ENCODE data around the gene PSMD10.

The PSMD10 gene, protein sequence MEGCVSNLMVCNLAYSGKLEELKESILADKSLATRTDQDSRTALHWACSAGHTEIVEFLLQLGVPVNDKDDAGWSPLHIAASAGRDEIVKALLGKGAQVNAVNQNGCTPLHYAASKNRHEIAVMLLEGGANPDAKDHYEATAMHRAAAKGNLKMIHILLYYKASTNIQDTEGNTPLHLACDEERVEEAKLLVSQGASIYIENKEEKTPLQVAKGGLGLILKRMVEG

GRCh38 chrX:108091264-108091877, at the start of gene PSMD10, which contains the start of gene ATG4A:
Gene PSMD10 (minus strand): TSS chrX:108091542. CDS start chrX:108091520, 22 bp downstream.
Gene ATG4A (plus strand): TSS chrX:108091778. CDS start chrX:108091827, 49 bp downstream.
- peak; percentile 78 to 89 (median 84) for DNase-seq

DNA sequence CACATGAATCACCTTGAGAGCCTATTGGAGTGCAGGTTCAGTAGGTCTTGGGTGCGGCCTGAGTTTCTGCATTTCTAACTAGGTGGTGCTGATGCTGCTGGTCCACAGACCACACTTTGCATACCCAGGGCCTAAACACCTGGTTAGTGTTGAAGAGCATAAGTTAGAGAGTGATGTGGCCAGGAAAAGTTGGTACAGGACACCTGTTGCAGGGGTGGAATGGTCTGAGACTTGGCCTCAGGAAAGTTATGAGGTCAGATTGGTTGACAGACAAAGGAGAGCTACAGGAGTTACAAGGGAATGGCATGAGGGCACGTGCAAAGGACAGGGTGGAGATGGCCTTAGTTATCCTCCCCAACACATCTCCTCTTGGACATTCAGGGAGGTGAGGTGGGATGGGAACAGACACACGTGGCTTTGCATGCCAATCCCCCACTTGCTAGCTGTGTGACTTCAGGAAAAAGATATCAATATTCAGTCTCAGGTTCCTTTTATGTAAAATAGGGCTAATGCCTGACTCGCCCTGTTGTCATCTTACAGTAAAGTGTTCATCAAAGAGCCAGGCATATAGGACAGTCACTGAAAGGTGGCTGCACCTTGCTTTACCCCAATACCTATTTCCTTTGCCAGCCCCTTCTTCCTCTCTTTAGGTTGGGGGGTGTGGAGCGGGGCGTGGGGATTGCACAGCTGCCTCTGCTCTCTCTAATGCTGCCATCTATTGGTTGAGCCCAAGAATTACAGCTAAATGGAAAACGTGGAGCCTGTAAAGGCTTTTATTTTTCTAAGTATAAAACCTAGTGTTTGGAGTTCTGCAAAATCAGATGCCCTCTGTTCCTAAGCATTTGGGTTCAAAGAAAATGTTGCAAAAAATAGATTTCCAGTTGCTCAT, 47.7 kb upstream of the PSMD10 start:
- DNase-seq = peak in 2 of 6 experiments; percentile 1 to 2

- DNase-seq = no peak
Observed at GRCh38 chrX:108134724-108135123, 43.4 kb upstream of the PSMD10 start.

- DNase-seq = no peak
Observed at GRCh38 chrX:108132876-108133275, 41.5 kb upstream of the PSMD10 start.

DNA sequence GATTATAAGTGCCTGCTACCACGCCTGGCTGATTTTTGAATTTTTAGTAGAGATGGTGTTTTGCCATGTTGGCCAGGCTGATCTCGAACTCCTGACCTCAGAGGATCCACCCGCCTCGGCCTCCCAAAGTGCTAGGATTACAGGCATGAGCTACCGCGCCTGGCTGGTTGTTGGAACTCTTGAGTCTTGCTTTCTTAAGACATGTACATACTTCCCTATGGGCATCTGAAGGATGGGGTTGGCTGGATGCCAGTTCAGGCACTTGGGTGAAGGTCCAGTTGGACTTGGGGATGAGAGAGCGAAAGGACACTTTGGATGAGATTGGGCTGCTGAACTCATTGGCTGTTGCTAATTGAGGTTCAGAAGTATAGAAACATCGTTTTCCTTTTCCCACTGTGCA, 40.7 kb upstream of the PSMD10 start:
- DNase-seq = no peak

DNA sequence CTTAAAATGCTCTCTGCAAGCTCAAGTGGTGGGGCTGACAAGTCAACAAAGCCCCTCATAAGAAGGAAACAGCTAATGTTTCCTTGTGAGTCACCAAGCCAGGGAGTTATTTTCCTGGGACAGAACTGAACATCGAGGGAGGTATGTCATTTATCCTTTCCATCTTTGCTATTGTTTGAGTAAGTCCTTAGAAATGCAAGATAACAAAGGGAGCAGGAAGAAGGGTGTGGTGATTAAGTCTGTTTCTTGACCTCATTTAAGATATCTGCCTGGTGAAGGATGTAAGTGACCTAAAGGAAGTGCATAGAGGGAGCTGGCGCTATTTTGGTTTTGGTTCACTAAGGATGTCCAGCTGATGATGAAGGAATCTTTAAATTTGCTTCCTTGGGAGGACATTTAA, 40.1 kb upstream of the PSMD10 start:
- DNase-seq = no peak

- DNase-seq = no peak
Observed at GRCh38 chrX:108130889-108131288, 39.5 kb upstream of the PSMD10 start.

DNA sequence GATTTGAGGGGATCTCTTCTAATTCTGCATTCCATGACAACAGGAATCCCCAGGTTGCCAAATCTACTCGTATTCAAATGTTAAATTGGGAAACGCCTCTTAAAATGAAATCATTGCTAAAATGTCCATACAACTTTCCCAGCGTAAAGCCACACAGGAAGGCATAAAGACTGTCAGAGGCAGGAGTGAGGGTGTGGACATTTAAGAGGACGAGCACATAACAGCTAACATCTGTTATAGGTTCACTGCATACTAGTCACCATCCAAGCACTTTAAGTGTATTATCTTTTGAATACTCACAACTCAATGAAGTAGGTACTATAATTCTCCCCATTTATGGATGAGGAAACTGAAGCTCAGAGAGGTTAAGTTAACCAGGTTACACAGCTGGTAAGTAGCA, 35.8 kb upstream of the PSMD10 start:
- no peak for DNase-seq

DNA sequence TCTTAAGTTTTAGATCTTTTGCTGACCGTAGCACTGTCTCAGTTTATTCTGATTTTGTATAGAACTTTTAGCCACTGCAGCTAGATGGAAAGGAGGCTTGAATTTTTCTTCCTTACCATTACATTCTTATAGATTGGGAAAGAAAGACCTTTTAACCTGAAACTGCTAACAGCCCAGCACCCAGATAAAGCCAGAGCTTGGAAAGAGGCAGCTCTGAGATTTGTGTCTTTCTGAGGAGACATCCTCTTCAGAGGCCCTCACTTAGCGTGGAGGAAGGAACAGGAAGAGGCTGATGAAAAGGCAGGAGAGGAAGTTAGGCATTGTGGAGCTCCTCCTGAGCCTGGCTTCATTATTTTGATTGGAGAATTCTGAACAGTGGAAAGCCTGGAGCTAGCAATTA, 35.3 kb upstream of the PSMD10 start:
- DNase-seq = no peak

DNA sequence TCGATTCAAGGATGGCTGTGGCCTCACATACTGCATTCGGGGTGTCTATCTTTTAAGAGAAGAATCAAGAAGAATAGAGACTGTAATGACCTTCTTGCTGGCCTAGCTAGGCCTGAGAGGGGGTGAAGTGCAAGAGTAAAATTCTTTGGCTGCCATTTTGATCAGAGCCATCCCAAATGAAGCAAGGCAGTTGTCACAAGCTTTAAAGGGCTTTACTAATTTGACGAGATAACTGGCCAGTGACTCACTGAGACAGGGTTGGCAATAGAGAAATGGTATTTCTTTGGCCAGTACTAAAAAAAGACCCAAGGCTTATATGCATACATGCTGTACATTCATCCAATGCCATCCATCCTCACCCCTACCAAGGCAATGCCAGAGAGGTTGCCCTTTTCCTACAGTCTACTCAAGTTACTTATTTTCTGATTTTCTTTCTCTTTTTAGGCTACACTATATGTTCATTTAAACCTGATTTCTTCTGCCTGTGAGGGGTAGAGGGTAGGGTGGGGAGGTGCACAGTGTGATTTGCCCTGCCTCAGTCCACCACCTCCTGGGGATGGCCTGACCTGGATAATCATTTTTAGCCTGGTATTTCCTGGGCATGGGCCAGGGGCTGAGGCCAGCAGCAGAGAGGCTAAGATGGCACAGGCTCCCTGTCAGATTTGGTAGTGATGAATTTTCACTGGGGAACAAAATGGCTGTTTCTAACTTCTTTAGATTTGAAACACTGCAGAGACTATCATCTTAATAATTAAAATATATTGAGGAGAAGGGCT, 32.4 kb upstream of the PSMD10 start:
- no peak for DNase-seq

GRCh38 chrX:108122748-108123147, 31.4 kb upstream of the PSMD10 start:
- no peak for DNase-seq

- DNase-seq = no peak
Observed at GRCh38 chrX:108121291-108121690, 29.9 kb upstream of the PSMD10 start.

GRCh38 chrX:108117988-108118387, 26.6 kb upstream of the PSMD10 start:
- no peak for DNase-seq

DNA sequence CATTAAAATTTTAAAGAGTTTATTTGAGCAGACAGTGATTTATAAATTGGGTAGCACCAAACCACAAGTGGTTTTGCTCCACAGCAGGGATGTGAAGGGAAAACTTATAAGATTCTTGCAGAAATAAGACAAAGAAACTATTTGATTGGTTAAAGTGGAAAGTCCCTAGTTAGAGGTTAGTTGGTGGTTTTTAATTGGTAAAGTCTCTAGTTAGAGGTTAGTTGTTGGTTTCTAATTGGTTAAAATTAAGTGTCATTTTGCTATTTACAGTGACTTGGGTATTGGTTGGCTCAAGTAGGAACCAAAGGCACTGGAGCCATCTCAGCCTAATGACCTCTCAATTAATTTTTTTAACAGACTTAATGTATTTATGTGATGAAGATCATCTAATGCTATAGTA, 23.2 kb upstream of the PSMD10 start:
- no peak for DNase-seq

GRCh38 chrX:108105473-108105872, 14.1 kb upstream of the PSMD10 start:
- DNase-seq = no peak

GRCh38 chrX:108097380-108097779, 6.0 kb upstream of the PSMD10 start:
- no peak for DNase-seq

DNA sequence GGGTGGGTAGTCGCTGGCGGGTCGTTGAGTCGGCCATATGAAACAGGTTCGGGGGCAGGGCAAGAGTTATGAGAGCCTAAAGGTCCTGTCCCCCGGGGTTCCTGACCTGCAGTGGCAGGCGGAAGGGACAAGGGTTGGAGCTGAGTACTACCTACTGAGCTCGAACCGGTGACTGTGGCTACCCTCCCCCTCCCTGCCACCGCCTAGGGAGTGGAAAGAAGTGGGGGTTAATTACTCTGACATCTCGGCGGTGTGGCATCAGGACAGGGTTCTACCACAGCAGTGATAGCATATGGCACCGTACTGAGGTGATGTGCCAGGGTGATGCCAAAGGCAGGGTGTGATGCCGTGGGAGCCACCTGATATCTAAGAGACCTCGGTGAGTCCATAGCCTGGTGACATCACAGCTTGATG, 543 bp upstream of the PSMD10 start:
- peak in 1 of 6 experiments; percentile 13 for DNase-seq

DNA sequence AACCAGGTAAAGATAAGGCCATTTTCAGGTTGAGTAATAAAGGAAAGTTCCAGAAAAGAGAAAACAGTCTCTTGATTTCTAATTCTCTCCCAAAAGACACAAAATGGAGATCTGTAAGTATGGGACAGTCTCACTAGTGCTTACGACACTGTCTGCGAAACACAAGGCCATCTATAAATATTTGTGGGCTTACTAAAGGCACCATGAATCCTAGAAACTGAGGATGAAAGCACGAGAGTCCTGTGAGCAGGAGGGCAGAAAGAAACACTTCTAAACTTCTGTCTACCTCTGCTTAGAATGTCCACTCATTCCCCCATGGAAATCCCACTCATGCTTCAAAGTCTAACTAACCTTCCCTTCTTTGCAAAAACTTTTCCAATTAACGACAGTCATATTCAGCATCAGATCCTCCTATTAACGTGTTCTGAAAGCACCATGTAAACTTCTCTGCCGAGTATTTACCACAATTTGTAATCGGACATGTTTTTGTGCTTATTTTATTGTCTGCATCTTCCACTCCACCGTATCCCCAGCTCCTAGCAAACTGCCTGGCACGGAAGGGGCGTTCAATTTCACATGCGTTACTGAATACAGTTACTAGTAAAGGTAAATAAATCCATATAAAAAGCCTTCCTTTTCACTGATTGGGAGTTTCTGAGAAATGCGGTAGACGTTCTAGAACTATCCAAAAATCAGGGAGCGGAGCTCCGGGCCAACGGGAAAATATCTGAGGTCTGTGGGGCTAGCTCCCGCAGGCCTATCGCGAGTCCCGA, 665 bp downstream of the PSMD10 start:
- no peak for DNase-seq

- DNase-seq = no peak
Observed at GRCh38 chrX:108088511-108088910, 2.8 kb downstream of the PSMD10 start.

DNA sequence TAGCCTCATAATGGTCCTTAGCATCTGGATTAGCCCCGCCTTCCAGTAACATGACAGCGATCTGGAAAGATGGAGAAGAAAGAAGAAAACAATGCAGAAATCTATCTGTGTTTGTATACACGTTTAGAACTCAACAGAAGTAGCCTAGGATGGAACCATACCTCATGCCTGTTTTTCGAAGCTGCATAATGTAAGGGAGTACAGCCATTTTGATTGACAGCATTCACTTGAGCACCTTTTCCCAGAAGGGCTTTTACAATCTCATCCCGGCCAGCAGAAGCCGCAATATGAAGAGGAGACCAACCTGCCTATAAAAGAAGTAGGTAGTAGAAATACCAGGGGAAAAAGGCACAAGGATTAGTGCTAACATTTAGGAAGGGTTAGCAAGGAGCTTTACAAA, 3.5 kb downstream of the PSMD10 start:
- DNase-seq = no peak

GRCh38 chrX:108081110-108081509, 10.2 kb downstream of the PSMD10 start:
- no peak for DNase-seq

DNA sequence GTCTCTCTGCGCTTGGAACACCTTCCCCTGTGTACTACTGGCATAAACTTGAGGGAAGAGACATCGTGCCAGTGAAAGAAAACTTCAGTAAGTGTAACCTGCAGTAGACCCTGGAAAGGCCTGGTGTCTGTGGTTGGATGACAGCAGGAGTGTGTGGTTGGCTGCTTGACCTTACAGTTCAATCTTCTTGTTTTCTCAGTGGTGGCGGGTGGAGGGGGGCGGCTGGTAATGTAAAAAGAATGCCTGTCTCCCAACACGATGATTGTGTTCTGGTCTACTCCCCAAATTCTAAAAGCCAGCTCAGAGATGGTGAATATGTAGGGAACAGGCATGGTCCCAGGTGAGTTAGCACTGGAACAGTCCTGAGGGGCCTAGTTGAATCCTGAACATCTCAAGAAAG, 18.6 kb downstream of the PSMD10 start:
- no peak for DNase-seq
